Hepatocyte (in vitro differentiated cells): ENCODE results near the gene ATP8A2.

Experiments
- EZH2phosphoT487 ChIP-seq: fragments of 200-600 bp; sonication (generic); IDR thresholded peaks from one replicate; pipeline ENCODE4 v1.6.1; 2018; ENCODE audit warnings: antibody characterized with exemption, mild to moderate bottlenecking, low read depth, moderate library complexity; ENCODE audit not compliant: unreplicated experiment, severe bottlenecking
- TF ChIP-seq, protein P1 (sequence below): fragments of 200-600 bp; sonication (generic); IDR thresholded peaks from 2 replicates; pipeline ENCODE4 v1.5.1; 2016; ENCODE audit warnings: antibody characterized with exemption, mild to moderate bottlenecking; ENCODE audit not compliant: poor library complexity

DNA sequence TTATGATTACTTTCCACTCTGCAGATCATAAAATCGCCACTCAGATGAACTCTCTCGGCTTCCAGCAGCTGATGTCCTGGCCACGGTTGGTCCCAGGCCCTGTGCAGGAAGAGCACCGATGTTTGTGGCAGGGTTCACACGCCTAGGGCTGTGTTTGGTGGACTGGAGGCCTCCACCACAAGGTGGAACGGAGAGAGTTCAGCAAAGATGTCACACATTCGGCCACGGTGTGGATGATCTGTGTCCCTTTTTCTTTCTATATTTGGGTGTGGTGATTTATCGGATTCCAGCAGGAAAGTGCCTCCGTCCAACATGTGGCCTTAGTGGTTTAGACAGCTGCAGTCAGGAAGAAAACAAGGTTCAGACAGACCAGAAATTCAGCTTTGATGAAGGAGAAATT is 680.6 kb downstream of the ATP8A2 start:
- TF ChIP-seq, protein P1, sequence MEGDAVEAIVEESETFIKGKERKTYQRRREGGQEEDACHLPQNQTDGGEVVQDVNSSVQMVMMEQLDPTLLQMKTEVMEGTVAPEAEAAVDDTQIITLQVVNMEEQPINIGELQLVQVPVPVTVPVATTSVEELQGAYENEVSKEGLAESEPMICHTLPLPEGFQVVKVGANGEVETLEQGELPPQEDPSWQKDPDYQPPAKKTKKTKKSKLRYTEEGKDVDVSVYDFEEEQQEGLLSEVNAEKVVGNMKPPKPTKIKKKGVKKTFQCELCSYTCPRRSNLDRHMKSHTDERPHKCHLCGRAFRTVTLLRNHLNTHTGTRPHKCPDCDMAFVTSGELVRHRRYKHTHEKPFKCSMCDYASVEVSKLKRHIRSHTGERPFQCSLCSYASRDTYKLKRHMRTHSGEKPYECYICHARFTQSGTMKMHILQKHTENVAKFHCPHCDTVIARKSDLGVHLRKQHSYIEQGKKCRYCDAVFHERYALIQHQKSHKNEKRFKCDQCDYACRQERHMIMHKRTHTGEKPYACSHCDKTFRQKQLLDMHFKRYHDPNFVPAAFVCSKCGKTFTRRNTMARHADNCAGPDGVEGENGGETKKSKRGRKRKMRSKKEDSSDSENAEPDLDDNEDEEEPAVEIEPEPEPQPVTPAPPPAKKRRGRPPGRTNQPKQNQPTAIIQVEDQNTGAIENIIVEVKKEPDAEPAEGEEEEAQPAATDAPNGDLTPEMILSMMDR = no peak
- no peak for TF ChIP-seq EZH2phosphoT487
